ENCODE measurements around the gene SEL1L3. TPM values are rescaled to one million over a fixed set of nuclear protein-coding genes. Genes with fewer than 3 reads are reported as not detected.

The SEL1L3 gene
- total and polyA plus RNA-seq, 2 of the 13 experiments (the other 11 are each of a cell fraction or from before 2014, with no cell fraction given) = 0.28 to 1.1 TPM

GRCh38 chr4:25817059-25817681, 45.6 kb downstream of the SEL1L3 start:
- Histone ChIP-seq H4K20me1 (ENCODE audit: insufficient read depth, low read length) (no peaks in the 10 kb centered on the region), H2AFZ (ENCODE audit: low read length) (no peak overlapping the region), H3K4me2 (ENCODE audit: low read depth, low read length) (no peak overlapping the region), H3K9ac (ENCODE audit: insufficient read depth, low read depth, low read length) (no peak overlapping the region), H3K27ac (ENCODE audit: extremely low read length, insufficient read depth, low read length) (no peak overlapping the region), H3K4me3 (replicated peaks in 1 of 3; ENCODE audit: insufficient read depth in 1 of 3, low read depth in 2 of 3, low read length in 3 of 3) (no peak overlapping the region), H3K4me1 (ENCODE audit: insufficient read depth, low read length) (peaks cover 10% of the 10 kb centered on the region), H3K79me2 (ENCODE audit: insufficient read depth, low read length) (no peaks in the 10 kb centered on the region), H3K9me3 (ENCODE audit: low read length) (no peaks in the 10 kb centered on the region), H3K36me3 (replicated peaks in 1 of 2; ENCODE audit: control insufficient read depth in 1 of 2, insufficient read depth in 2 of 2, low read length in 2 of 2) (no peaks in the 10 kb centered on the region), H3K27me3 (ENCODE audit: control insufficient read depth in 1 of 2, insufficient read depth in 2 of 2, low read length in 2 of 2) (no peaks in the 10 kb centered on the region)
- intact Hi-C loops (cut with micrococcal nuclease; ENCODE audit: unreplicated experiment) (no loop called here), in situ Hi-C loops (cut with HindIII; ENCODE audit: extremely low pct_ligation_motif_present, low pct_unique_long_range_greater_than_20kb) (no loop called here)
- 39% methylated on average over 8 of the region's 8 CpGs for WGBS (ENCODE audit: low lambda C conversion rate)
- ChIA-PET POLR2A (no interaction called here), CTCF (ENCODE audit: low intra/inter-chr PET ratio, low total read pairs) (no interaction called here)
- DNase-seq (ENCODE audit: low spot score) (no peak), FAIRE-seq (no peak), ATAC-seq (no peak)
- TF ChIP-seq RARG (CRISPR knock-in tag; IDR thresholded peaks at IDR 0.05; ENCODE audit: low read depth) = no peak
- no peak for TF ChIP-seq HIC2 (CRISPR knock-in tag; IDR thresholded peaks at IDR 0.05; ENCODE audit: low read depth)
- TF ChIP-seq, protein P1, sequence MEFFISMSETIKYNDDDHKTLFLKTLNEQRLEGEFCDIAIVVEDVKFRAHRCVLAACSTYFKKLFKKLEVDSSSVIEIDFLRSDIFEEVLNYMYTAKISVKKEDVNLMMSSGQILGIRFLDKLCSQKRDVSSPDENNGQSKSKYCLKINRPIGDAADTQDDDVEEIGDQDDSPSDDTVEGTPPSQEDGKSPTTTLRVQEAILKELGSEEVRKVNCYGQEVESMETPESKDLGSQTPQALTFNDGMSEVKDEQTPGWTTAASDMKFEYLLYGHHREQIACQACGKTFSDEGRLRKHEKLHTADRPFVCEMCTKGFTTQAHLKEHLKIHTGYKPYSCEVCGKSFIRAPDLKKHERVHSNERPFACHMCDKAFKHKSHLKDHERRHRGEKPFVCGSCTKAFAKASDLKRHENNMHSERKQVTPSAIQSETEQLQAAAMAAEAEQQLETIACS (CRISPR knock-in tag; IDR thresholded peaks at IDR 0.05) = no peak
- no peak for TF ChIP-seq SMAD3 (CRISPR knock-in tag; IDR thresholded peaks at IDR 0.05)
- no peak for TF ChIP-seq RCOR2 (CRISPR knock-in tag; IDR thresholded peaks at IDR 0.05)
- TF ChIP-seq ZFYVE20 (CRISPR knock-in tag; IDR thresholded peaks at IDR 0.05; ENCODE audit: borderline replicate concordance, low read depth) = no peak
- no peak for TF ChIP-seq ZNF644 (CRISPR knock-in tag; IDR thresholded peaks at IDR 0.05; ENCODE audit: low read depth)
- TF ChIP-seq TBL1XR1 (IDR thresholded peaks at IDR 0.05; ENCODE audit: borderline replicate concordance, low read length, partially characterized antibody) = no peak
- no peak for TF ChIP-seq TEAD2 (CRISPR knock-in tag; IDR thresholded peaks at IDR 0.05)
- no peak for TF ChIP-seq NFE2L1 (CRISPR knock-in tag; IDR thresholded peaks at IDR 0.05; ENCODE audit: borderline replicate concordance)
- no peak for TF ChIP-seq ZKSCAN1 (IDR thresholded peaks at IDR 0.05; ENCODE audit: low read length)
- TF ChIP-seq ZNF766 (CRISPR knock-in tag; IDR thresholded peaks at IDR 0.05; ENCODE audit: borderline replicate concordance) = no peak
- no peak for TF ChIP-seq PRPF4 (IDR thresholded peaks at IDR 0.05; ENCODE audit: low read depth, low read length, poor library complexity, severe bottlenecking)
- TF ChIP-seq ZNF496 (CRISPR knock-in tag; IDR thresholded peaks at IDR 0.05; ENCODE audit: insufficient replicate concordance) = no peak
- TF ChIP-seq FLYWCH1 (CRISPR knock-in tag; IDR thresholded peaks at IDR 0.05) = no peak
- TF ChIP-seq THAP9 (CRISPR knock-in tag; IDR thresholded peaks at IDR 0.05; ENCODE audit: borderline replicate concordance) = no peak
- TF ChIP-seq ZNF282 (IDR thresholded peaks at IDR 0.05; ENCODE audit: partially characterized antibody) = no peak
- no TSS peak for BruUV-seq (replicated peaks)

All from HepG2 (cell line).